Mesodermal cell (in vitro differentiated cells): ENCODE results near the gene AIDA.

Experiments
- H3K27ac ChIP-seq: 2 replicates; pipeline ENCODE4 v1.7.0; 2013; ENCODE audit warnings: mild to moderate bottlenecking, low read depth, low read length, moderate library complexity; ENCODE audit not compliant: severe bottlenecking
- H3K36me3 ChIP-seq: 2 replicates; pipeline ENCODE4 v1.7.1; 2013; ENCODE audit warnings: mild to moderate bottlenecking, low read length, moderate library complexity; ENCODE audit not compliant: control insufficient read depth, insufficient read depth
- H3K4me1 ChIP-seq: one replicate; pipeline ENCODE4 v1.7.1; 2013; ENCODE audit warnings: mild to moderate bottlenecking, low read length; ENCODE audit not compliant: insufficient read depth, control insufficient read depth, poor library complexity, severe bottlenecking
- H3K4me3 ChIP-seq: 2 replicates; pipeline ENCODE4 v1.7.0; 2013; ENCODE audit warnings: low read length, control low read depth, mild to moderate bottlenecking; ENCODE audit not compliant: insufficient read depth, poor library complexity, severe bottlenecking; ENCODE audit errors: extremely low read depth
- H3K9me3 ChIP-seq: 2 replicates; pipeline ENCODE4 v1.7.1; 2013; ENCODE audit warnings: mild to moderate bottlenecking, low read length, moderate library complexity; ENCODE audit not compliant: control insufficient read depth
- WGBS, 2 experiments: methylation state at CpG; one replicate each; pipeline ENCODE4 v1.1.5; 2013; ENCODE audit warnings: missing lambda C conversion rate in 2 of 2; ENCODE audit not compliant: insufficient coverage in 2 of 2; 5-methylcytosine and 5-hydroxymethylcytosine counted together

AIDA gene

DNA sequence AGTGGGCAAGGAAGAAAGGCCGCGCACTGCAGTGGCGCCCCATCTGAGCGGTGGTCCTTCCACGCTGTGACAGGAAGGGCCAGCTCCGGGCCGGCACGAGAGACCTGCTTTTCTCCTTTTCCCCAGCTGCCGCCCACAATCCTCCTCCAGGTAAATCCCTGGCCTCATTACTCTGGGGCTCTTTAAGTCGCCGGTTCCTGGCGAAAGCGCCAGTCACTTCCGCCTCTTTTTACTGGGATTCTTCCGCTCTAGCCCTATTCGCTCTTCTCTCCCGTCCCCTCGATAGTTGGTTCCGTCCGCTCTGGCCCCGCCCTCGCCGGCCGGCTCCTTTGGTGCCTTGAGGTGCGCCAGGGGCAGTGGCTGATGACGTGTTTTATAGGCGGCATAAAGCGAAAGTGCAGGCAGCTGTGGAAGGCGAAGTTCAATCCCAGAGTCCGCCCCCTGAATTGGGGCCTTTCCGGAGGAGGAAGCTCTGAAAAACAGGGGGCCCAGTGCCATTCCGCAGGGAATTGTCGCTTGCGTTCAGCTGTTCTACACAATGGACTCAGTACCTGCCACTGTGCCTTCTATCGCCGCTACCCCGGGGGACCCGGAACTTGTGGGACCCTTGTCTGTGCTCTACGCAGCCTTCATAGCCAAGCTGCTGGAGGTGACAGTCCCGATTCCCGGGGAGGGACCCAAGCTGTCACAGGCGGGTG is 68.2 kb downstream of the AIDA start:
- Histone ChIP-seq H3K9me3 (no peaks in the 10 kb centered on the region), H3K27ac (peak overlapping the region; percentile 93), H3K4me3 (peak overlapping the region; percentile 72), H3K36me3 (peaks cover 5% of the 10 kb centered on the region), H3K4me1 (no peaks in the 10 kb centered on the region)
- WGBS, 2 experiments: 0 to 1% methylated on average over 32 to 39 of the region's 42 CpGs

DNA sequence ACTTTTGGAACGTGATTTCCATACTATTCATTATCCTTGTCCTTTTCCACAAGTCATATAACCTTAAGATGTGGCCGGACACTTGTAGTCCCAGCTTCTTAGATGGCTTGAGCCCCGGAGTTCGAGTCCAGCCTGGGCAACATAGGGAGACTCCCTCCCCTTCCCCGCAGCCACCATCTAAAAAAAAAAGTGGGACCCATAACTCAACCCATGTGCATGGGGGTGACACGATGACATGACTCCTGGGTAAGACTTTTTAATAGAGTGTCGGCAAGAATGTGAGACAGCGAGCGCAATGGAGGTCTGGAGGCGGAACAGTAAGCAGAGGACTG is 68.7 kb downstream of the AIDA start:
- H3K36me3 ChIP-seq: peaks cover 8% of the 10 kb centered on the region
- 44 to 53% methylated on average over 7 to 8 of the region's 10 CpGs for WGBS, 2 experiments

DNA sequence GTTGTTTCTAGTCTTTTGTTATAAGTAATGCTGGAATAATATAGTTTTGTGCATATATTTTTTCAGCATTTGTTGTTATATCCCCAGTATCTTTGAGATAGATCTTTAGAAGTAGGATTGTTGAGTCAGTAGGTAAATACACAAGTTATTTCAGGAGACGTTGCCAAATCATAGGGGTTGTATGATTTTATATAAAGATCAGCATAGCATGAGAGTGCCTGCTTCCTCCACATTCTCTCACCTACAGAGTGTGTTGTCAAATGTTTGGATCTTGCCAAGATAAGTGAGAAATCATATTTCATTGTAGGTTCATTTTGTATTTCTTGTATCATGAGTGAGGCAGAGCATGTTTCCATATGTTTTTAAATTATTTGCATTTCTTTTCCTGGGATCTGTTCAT is 69.8 kb downstream of the AIDA start:
- no peaks in the 10 kb centered on the region for H3K4me1 ChIP-seq
- no peak overlapping the region for H3K4me3 ChIP-seq
- peaks cover 15% of the 10 kb centered on the region for H3K36me3 ChIP-seq
- H3K9me3 ChIP-seq: no peaks in the 10 kb centered on the region
- 80% methylated on average over 1 of the region's 1 CpG; no CpG with 5 or more reads in 1 of the 2 experiments for WGBS, 2 experiments
- H3K27ac ChIP-seq: no peak overlapping the region

More for the DNA sequence above, 68.7 kb downstream of the AIDA start:
- Histone ChIP-seq H3K9me3 (no peaks in the 10 kb centered on the region), H3K27ac (peak overlapping the region; percentile 93), H3K4me3 (peak overlapping the region; percentile 72), H3K4me1 (no peaks in the 10 kb centered on the region)

DNA sequence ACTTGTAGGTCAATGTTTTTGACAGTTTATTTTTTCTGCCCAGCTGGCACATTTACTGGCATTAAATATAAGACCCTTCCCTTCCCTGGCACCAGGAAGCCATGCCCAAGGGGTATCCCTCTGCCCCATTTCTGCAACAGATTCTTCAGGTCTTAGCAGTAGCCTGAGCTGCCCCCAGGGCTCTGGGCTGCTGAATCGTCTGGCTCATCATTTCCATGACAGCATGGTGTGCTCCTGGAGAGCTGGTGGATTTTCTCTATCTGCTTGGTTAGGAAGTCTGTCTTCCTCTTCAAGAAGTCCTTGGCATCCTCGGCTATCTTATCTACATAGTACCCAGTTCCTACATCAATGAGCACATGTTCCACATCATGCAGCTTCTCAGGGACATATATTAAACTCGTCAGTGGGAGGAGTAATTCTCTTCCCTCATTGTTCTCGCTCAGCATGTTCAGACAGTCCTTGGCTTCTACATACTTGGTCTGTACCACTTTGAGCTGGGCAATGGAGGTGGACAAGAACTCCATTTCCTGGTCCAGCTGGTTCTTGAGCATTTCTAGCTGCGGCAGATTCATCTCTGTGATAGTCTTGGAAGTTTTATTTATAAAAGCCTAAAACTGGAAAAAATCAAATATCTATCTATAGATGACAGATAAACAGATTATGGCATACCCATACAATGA is 70.9 kb downstream of the AIDA start:
- Histone ChIP-seq H3K27ac (no peak overlapping the region), H3K9me3 (no peaks in the 10 kb centered on the region), H3K36me3 (peaks cover 21% of the 10 kb centered on the region), H3K4me3 (no peak overlapping the region), H3K4me1 (no peaks in the 10 kb centered on the region)
- WGBS, 2 experiments: 76% methylated on average over 4 of the region's 5 CpGs; no CpG with 5 or more reads in 1 of the 2 experiments

DNA sequence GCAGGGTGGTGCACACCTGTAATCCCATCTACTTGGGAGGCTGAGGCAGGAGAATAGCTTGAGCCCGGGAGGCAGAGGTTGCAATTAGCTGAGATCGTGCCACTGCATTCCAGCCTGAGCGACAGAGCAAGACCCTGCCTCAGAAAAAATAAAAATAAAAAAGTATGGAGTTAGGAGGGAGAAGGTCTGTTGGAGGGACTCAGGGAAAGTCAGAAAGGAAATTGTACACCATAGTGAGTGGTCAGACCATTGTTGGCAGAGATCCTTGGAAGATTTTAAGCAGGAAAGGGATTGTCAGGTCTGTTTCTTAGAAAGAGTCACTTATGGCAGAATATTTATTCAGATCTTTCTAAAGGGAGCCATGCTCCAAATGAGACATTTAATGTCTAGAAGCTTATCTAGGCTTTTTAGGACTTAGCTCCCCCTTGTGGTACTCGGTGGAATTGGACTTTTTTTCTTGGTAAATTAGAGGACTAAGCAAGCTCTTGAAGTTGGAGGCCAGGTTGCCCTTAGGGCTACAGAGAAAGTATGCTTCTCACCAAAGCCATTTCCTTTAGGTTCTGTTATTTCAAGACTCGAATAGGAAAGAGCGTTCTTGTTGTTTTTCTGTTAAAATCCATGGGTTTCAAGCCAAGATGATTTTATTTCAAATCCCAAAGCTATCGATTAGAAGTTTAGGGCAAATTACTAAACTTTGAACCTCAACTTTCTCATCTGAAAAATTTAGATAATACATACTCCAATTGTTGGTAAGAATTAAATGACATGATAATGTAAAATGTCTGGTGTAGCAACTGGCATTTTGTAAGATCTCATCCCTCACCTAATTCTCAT is 77.9 kb downstream of the AIDA start:
- Histone ChIP-seq H3K9me3 (no peaks in the 10 kb centered on the region), H3K27ac (no peak overlapping the region), H3K4me1 (peaks cover 6% of the 10 kb centered on the region), H3K36me3 (peaks cover 81% of the 10 kb centered on the region), H3K4me3 (no peak overlapping the region)
- 50 to 90% methylated on average over 2 to 5 of the region's 7 CpGs for WGBS, 2 experiments

DNA sequence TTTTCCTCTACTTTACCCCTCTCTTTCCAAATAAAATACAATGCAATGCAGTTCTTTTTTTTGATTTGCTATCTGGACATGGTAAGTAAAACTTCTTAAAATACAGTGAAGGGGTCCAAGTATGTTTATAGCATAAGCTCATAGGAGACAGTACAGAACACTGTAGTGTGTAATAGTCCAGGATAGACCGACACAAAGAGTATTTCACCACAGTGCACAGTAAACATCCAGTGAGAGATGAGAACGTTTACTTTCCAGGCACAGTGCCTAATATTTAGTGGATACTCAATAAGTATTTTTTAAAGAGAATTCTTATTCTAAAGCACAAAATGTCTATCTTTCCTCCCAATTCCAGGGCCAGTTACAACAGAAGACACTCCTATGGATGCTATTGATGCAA is 79.5 kb downstream of the AIDA start:
- H3K27ac ChIP-seq: no peak overlapping the region
- peaks cover 88% of the 10 kb centered on the region for H3K36me3 ChIP-seq
- peaks cover 12% of the 10 kb centered on the region for H3K4me1 ChIP-seq
- 100% methylated on average over 1 of the region's 2 CpGs; no CpG with 5 or more reads in 1 of the 2 experiments for WGBS, 2 experiments
- no peak overlapping the region for H3K4me3 ChIP-seq
- no peaks in the 10 kb centered on the region for H3K9me3 ChIP-seq

DNA sequence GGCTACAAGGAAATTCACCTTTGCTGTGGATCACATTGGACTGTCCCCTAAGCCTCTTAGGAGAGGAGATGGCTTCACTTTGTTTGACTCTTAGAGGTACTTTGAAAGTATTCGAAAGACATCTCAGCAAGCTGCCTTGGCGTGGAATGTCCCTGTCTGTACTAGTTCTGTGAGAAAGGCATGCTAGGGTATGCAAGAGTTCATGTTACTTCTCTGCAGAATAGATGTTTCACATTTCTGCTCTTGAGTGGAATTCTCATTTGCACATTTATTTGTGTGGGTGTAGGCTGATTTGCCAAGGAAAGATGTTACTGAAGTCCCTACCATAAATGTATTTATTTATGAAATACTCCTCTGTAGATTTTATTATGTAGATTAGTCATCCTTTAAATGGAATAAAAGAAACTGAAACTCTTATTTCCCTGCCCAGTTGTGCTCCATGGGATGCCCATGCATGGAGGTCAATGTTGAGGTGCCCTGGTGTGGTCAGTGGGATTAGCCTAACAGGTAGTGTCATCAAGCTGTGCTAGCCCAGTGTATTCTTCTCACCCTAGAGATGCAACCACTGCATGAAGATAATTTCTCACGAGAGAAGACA is 80.6 kb downstream of the AIDA start:
- Histone ChIP-seq H3K36me3 (peaks cover 91% of the 10 kb centered on the region), H3K9me3 (no peaks in the 10 kb centered on the region), H3K4me1 (peaks cover 12% of the 10 kb centered on the region), H3K27ac (no peak overlapping the region), H3K4me3 (no peak overlapping the region)
- 92 to 96% methylated on average over 2 of the region's 3 CpGs for WGBS, 2 experiments

DNA sequence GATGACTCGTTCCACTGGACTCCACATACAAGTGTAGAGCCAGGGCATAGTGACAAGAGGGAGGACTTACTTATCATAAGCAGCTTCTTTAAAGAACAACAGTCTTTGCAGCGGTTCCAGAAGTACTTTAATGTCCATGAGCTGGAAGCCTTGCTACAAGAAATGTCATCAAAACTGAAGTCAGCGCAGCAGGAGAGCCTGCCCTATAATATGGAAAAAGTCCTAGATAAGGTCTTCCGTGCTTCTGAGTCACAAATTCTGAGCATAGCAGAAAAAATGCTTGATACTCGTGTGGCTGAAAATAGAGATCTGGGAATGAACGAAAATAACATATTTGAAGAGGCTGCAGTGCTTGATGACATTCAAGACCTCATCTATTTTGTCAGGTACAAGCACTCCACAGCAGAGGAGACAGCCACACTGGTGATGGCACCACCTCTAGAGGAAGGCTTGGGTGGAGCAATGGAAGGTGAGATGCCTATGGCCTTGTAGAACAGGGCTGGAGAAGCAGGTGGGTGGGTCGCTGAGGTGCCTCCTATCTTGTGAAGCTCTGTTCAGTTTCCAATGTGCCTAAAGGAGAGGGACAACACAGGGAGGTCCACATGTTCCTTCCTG is 82.3 kb downstream of the AIDA start:
- H3K4me3 ChIP-seq: no peak overlapping the region
- H3K4me1 ChIP-seq: peaks cover 12% of the 10 kb centered on the region
- peak overlapping the region; percentile 46 for H3K27ac ChIP-seq
- no peaks in the 10 kb centered on the region for H3K9me3 ChIP-seq
- peaks cover 85% of the 10 kb centered on the region for H3K36me3 ChIP-seq
- 90 to 93% methylated on average over 5 to 6 of the region's 7 CpGs for WGBS, 2 experiments

DNA sequence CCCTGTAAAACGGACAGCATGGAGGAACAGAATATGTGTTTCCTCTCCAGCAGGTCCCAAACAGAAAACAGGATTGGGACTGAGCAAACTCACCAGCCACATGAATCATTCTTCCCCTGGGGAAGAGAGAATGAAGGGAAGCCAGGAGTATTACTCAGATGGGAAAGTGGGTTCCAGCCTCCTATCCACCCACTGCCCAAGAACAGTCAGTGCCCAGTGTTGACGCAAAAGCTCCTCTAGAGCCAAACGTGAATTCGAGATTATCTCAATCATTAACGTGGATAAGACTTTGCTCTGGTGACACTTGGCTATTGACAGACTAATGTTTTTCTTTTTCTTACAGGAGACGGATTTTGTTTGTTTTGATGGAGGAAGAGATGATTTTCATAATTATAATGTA is 85.1 kb downstream of the AIDA start:
- H3K36me3 ChIP-seq: peaks cover 82% of the 10 kb centered on the region
- H3K9me3 ChIP-seq: no peaks in the 10 kb centered on the region
- H3K4me1 ChIP-seq: peaks cover 12% of the 10 kb centered on the region
- H3K27ac ChIP-seq: no peak overlapping the region
- H3K4me3 ChIP-seq: no peak overlapping the region
- 91 to 100% methylated on average over 2 to 5 of the region's 6 CpGs for WGBS, 2 experiments

DNA sequence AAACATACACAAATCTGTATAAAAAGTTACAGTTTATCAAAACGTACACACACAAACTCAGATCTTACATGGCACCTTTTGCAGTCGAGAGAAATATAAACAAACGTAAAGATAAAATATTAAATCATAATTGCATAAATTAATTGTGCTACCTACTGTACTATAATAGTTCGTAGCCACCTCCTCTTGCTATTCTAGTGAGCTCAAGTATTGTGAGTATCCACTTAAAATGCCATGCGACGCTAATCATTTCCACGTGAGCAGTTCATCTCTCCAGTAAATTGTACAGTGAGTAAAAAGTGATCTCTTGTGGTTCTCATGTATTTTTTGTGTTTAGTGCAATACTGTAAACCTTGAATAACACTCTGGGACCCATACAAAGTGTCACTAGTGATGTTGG is 88.1 kb downstream of the AIDA start:
- peaks cover 68% of the 10 kb centered on the region for H3K36me3 ChIP-seq
- no peaks in the 10 kb centered on the region for H3K9me3 ChIP-seq
- H3K4me3 ChIP-seq: no peak overlapping the region
- 80 to 100% methylated on average over 1 of the region's 7 CpGs for WGBS, 2 experiments
- peaks cover 12% of the 10 kb centered on the region for H3K4me1 ChIP-seq
- no peak overlapping the region for H3K27ac ChIP-seq
